ACHN (cell line): ENCODE results near the gene PRKCG.
"Not testable (repeated sequence)": the region's sequence is repeated elsewhere in the genome, so short reads cannot be mapped to it uniquely, and the experiment has no call there.

Source experiments
- DNase-seq: peaks from one replicate; pipeline ENCODE4 v3.0.0-alpha.2; 2015
- in situ Hi-C: cut with HindIII; loops from 2 replicates; pipeline ENCODE4 v1.10.0; 2017; ENCODE audit warnings: low sequenced_read_pairs, low pct_ligation_motif_present, low pct_unique_long_range_greater_than_20kb

Gene PRKCG

GRCh38 chr19:53881482-53882390 lies at the start of gene PRKCG:
PRKCG (plus strand) TSS chr19:53882197; CDS start chr19:53882495, 298 bp downstream.
- no peak for DNase-seq
- in situ Hi-C loops: no loop called here

GRCh38 chr19:53832861-53833260 lies 49.1 kb upstream of the PRKCG start:
- DNase-seq, in situ Hi-C loops: not testable (repeated sequence)

- in situ Hi-C loops, DNase-seq: not testable (repeated sequence)
These were observed 43.6 kb upstream of the PRKCG start for GRCh38 chr19:53838446-53838845.

GRCh38 chr19:53840241-53840640 lies 41.8 kb upstream of the PRKCG start:
- DNase-seq, in situ Hi-C loops: not testable (repeated sequence)

- DNase-seq, in situ Hi-C loops: not testable (repeated sequence)
These were observed 41.1 kb upstream of the PRKCG start for GRCh38 chr19:53840914-53841313.

GRCh38 chr19:53844849-53845246 lies 37.1 kb upstream of the PRKCG start:
- DNase-seq: no peak
- in situ Hi-C loops: no loop called here

GRCh38 chr19:53847555-53847954 lies 34.4 kb upstream of the PRKCG start:
- in situ Hi-C loops: no loop called here
- no peak for DNase-seq

GRCh38 chr19:53849237-53849676 lies 32.7 kb upstream of the PRKCG start:
- no peak for DNase-seq
- in situ Hi-C loops: no loop called here

GRCh38 chr19:53853707-53854106 lies 28.3 kb upstream of the PRKCG start:
- in situ Hi-C loops: no loop called here
- no peak for DNase-seq

GRCh38 chr19:53864308-53864836 lies 17.6 kb upstream of the PRKCG start:
- DNase-seq: no peak

GRCh38 chr19:53865523-53865917 lies 16.5 kb upstream of the PRKCG start:
- in situ Hi-C loops: no loop called here
- no peak for DNase-seq

More at GRCh38 chr19:53864308-53864836, 17.6 kb upstream of the PRKCG start:
- in situ Hi-C loops: no loop called here

- in situ Hi-C loops: no loop called here
- DNase-seq: no peak
These were observed 15.8 kb upstream of the PRKCG start for GRCh38 chr19:53865918-53866864.

GRCh38 chr19:53866865-53867224 lies 15.2 kb upstream of the PRKCG start:
- in situ Hi-C loops: no loop called here
- DNase-seq: no peak

- in situ Hi-C loops: no loop called here
- no peak for DNase-seq
These were observed 14.5 kb upstream of the PRKCG start, which contains the start of gene MYADM for GRCh38 chr19:53867225-53868090. MYADM (plus strand) TSS chr19:53867883; CDS start chr19:53873530, 5,647 bp downstream.

GRCh38 chr19:53868091-53868891 lies 13.7 kb upstream of the PRKCG start:
- in situ Hi-C loops: no loop called here
- no peak for DNase-seq

- DNase-seq: no peak
- in situ Hi-C loops: no loop called here
These were observed 12.8 kb upstream of the PRKCG start for GRCh38 chr19:53868892-53869804.
